Omental fat pad (tissue), 4 donors: ENCODE measurements around the gene SPATA22. TPM values are rescaled to one million over a fixed set of nuclear protein-coding genes. Genes with fewer than 3 reads are reported as not detected.
"Not testable (repeated sequence)": the region's sequence is repeated elsewhere in the genome, so short reads cannot be mapped to it uniquely, and the experiment has no call there.

Experiments used
- ATAC-seq: fragments of 150-250 bp; one replicate; pipeline ENCODE4 v1.9.1; 2016; ENCODE audit warnings: mild to moderate bottlenecking, moderate library complexity; ENCODE audit not compliant: low FRiP score
- DNase-seq: peaks from one replicate; pipeline ENCODE4 v3.0.0-alpha.2; 2019; ENCODE audit warnings: low spot score
- CTCF ChIP-seq, 3 donors: fragments of 450-650 bp; IDR thresholded peaks; one replicate each; pipeline ENCODE4 v1.5.1; 2016 to 2017; ENCODE audit warnings: antibody characterized with exemption in 3 of 3, mild to moderate bottlenecking in 3 of 3, moderate library complexity in 2 of 3
- total RNA-seq, 4 donors: library from RNA; depleted of rRNA; stranded (reverse); fragments of >200 nt; gene quantifications; one replicate each; pipeline ENCODE4 v1.1.0, GENCODE V29; 2016

The SPATA22 gene
- total RNA-seq, 4 donors from 2014 or later, result 0.93 to 1.8 TPM; not detected in 2

- TF ChIP-seq CTCF (IDR thresholded peaks at IDR 0.05), result no peak
- no peak for ATAC-seq
- no peak for DNase-seq
These were observed 37.9 kb downstream of the SPATA22 start, which contains the start of gene OR1E2 for GRCh38 chr17:3433741-3434140. TSS of gene OR1E2 (minus strand) at chr17:3433841. CDS start at chr17:3433841, 0 bp downstream.

- DNase-seq, ATAC-seq: not testable (repeated sequence)
These were observed 38.4 kb downstream of the SPATA22 start for GRCh38 chr17:3433215-3433614.

- TF ChIP-seq CTCF (IDR thresholded peaks at IDR 0.05), result no peak
- ATAC-seq (no peak), DNase-seq (no peak)
These were observed 53.4 kb downstream of the SPATA22 start for GRCh38 chr17:3418222-3418621.

GRCh38 chr17:3415610-3416009 lies 56.0 kb downstream of the SPATA22 start:
- DNase-seq (no peak), ATAC-seq (no peak)
- no peak for TF ChIP-seq CTCF (IDR thresholded peaks at IDR 0.05)

GRCh38 chr17:3412216-3412615 lies 59.4 kb downstream of the SPATA22 start:
- not testable (repeated sequence) for DNase-seq, ATAC-seq

GRCh38 chr17:3411070-3411469 lies 60.5 kb downstream of the SPATA22 start, which contains the start of gene OR3A3:
TSS of gene OR3A3 (plus strand) at chr17:3411370.
- no peak for TF ChIP-seq CTCF (IDR thresholded peaks at IDR 0.05)
- ATAC-seq (no peak), DNase-seq (no peak)

- not testable (repeated sequence) for DNase-seq, ATAC-seq
These were observed 67.8 kb downstream of the SPATA22 start for GRCh38 chr17:3403856-3404255.

- no peak for TF ChIP-seq CTCF (IDR thresholded peaks at IDR 0.05)
- no peak for DNase-seq
- no peak for ATAC-seq
These were observed 69.8 kb downstream of the SPATA22 start for GRCh38 chr17:3401786-3402185.

GRCh38 chr17:3400055-3400454 lies 71.6 kb downstream of the SPATA22 start:
- ATAC-seq (no peak), DNase-seq (no peak)
- no peak for TF ChIP-seq CTCF (IDR thresholded peaks at IDR 0.05)
